Esophagus squamous epithelium (tissue), 5 donors: Measurements from ENCODE around the gene ATRN. TPM values are rescaled to one million over a fixed set of nuclear protein-coding genes. Genes with fewer than 3 reads are reported as not detected.

Source experiments
- DNase-seq: peaks from one replicate; lab custom pipeline; 2025; lab: John Stamatoyannopoulos, UW
- H3K27ac ChIP-seq, 4 donors: fragments of 200-600 bp; sonication (generic); one replicate each; pipeline ENCODE4 v1.5.1; 2016 to 2019; ENCODE audit warnings: mild to moderate bottlenecking in 1 of 4
- H3K27me3 ChIP-seq, 4 donors: fragments of 200-600 bp; sonication (generic); 1 replicate in 3 of 4; 2 replicates in 1 of 4; pipeline versions ENCODE4 v1.5.1 to v1.6.0; 2017 to 2021; ENCODE audit warnings: antibody characterized with exemption in 1 of 4
- H3K36me3 ChIP-seq, 3 donors: fragments of 200-600 bp; sonication (generic); one replicate each; pipeline ENCODE4 v1.5.1; 2016 to 2019
- H3K4me1 ChIP-seq, 3 donors: fragments of 200-600 bp; sonication (generic); one replicate each; pipeline ENCODE4 v1.5.1; 2017 to 2019
- H3K4me3 ChIP-seq, 4 donors: fragments of 200-600 bp; sonication (generic); 1 replicate in 3 of 4; 2 replicates in 1 of 4; pipeline ENCODE4 v1.5.1; 2016 to 2019; ENCODE audit warnings: mild to moderate bottlenecking in 2 of 4, moderate library complexity in 1 of 4
- H3K9me3 ChIP-seq, 3 donors: fragments of 200-600 bp; sonication (generic); one replicate each; pipeline ENCODE4 v1.5.1; 2016 to 2019
- POLR2A ChIP-seq, 4 donors: fragments of 450-650 bp; IDR thresholded peaks; one replicate each; pipeline ENCODE4 v1.6.1; 2017; ENCODE audit warnings: antibody characterized with exemption in 4 of 4, mild to moderate bottlenecking in 4 of 4, moderate library complexity in 3 of 4
- WGBS, 2 donors: methylation state at CpG; one replicate each; pipeline ENCODE4 v1.1.5; 2018; 5-methylcytosine and 5-hydroxymethylcytosine counted together
- intact Hi-C: fragments of 100-400 bp; cut with DNase I; formaldehyde crosslinking; loops from one replicate; pipeline ENCODE4 v1.15.0; 2022
- total RNA-seq, 4 donors: library from RNA; depleted of rRNA; stranded (reverse); fragments of >200 nt; gene quantifications; one replicate each; pipeline ENCODE4 v1.1.0, GENCODE V29; 2016
- TF ChIP-seq, protein P1 (sequence below), 6 experiments: fragments of 450-650 bp in 4 of 6; fragments of 200-600 bp in 2 of 6; sonication (generic) in 2 of 6; IDR thresholded peaks; one replicate each; pipeline ENCODE4 v1.5.1; 2016 to 2019; ENCODE audit warnings: antibody characterized with exemption in 6 of 6, mild to moderate bottlenecking in 4 of 6, moderate library complexity in 4 of 6
- donor health status: DM: yes; HTN: yes; CAD: no.

The ATRN gene
- total RNA-seq, 4 donors from 2014 or later = 15.4 to 23.1 (median 21.4) TPM

DNA sequence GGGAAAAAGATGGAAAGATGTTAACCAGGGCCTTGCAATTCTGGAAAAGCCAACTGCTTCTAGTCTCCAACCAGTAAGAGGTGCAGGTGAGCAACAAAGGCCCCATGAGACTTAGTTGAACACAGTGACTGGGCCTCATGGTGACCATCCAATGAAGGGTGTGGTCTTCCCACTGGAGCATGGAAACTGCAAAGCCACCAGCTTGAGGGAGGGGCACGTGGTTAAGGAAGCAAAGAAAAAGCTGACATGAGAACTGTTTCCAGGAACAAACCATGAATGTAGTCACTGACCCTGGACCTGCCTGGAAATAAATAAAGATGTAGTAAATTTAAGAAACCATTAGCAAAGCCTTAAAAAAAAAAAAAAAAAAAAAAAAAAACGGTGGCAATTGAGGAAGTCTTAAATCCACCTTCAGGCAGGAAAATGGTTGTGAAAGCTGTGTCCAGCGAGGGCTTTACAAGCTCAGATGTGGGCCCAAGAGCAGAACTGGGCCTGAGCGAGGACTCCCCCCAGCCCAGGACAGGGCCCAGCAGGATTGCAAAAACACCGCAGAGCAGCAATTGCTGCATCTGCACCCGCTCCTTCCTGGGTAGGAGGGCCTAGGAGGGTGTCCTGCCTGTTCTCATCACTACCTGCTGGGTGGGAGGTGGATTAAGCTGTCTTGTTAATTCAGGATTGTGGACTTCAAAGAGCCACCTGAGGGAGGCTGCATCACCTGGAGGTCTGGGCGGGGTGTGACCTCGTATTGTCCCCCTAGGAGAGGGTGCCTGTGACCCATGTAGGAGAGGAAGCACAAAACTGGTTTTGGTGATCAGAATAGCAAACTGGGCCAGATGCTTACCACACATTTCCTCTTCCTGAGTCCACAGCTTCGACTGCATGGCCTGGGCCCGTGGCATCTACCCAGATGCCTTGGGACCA is 182.1 kb downstream of the ATRN start:
- Histone ChIP-seq H3K36me3 (peaks cover 0 to 34% (median 0%) of the 10 kb centered on the region in 3 donors), H3K4me3 (no peak overlapping the region), H3K27me3 (peaks cover 0 to 6% (median 0%) of the 10 kb centered on the region in 4 donors), H3K27ac (no peak overlapping the region), H3K9me3 (no peaks in the 10 kb centered on the region), H3K4me1 (peaks cover 0 to 8% (median 0%) of the 10 kb centered on the region in 3 donors)
- intact Hi-C loops = no loop called here
- DNase-seq = no peak
- 73 to 80% methylated on average over 8 to 10 of the region's 10 CpGs for WGBS, 2 donors
- TF ChIP-seq POLR2A (IDR thresholded peaks at IDR 0.05) = no peak
- TF ChIP-seq, protein P1, sequence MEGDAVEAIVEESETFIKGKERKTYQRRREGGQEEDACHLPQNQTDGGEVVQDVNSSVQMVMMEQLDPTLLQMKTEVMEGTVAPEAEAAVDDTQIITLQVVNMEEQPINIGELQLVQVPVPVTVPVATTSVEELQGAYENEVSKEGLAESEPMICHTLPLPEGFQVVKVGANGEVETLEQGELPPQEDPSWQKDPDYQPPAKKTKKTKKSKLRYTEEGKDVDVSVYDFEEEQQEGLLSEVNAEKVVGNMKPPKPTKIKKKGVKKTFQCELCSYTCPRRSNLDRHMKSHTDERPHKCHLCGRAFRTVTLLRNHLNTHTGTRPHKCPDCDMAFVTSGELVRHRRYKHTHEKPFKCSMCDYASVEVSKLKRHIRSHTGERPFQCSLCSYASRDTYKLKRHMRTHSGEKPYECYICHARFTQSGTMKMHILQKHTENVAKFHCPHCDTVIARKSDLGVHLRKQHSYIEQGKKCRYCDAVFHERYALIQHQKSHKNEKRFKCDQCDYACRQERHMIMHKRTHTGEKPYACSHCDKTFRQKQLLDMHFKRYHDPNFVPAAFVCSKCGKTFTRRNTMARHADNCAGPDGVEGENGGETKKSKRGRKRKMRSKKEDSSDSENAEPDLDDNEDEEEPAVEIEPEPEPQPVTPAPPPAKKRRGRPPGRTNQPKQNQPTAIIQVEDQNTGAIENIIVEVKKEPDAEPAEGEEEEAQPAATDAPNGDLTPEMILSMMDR (IDR thresholded peaks at IDR 0.05) = no peak

DNA sequence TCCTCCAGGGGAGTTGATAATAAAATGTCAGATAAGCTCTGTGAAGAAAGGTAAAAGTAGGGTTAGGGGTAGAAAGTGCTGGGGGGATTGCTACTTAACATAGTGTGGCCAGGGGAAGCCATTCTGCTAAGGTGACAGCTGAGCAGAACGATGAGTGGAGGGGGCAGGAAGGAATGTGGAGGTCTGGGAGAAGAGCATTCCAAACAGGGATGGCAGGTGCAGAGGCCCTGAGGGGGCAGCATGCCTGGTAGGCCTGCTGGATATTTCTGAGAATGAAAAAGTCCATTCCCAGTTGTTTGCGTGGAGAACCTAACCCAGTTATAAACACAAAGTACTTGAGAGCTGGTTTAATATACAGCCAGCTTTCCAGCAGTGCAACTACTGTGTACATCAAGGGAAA is 183.1 kb downstream of the ATRN start:
- WGBS, 2 donors = 50 to 56% methylated on average over 2 of the region's 2 CpGs
- Histone ChIP-seq H3K36me3 (peaks cover 0 to 24% (median 0%) of the 10 kb centered on the region in 3 donors), H3K27me3 (peaks cover 0 to 16% (median 0%) of the 10 kb centered on the region in 4 donors), H3K27ac (no peak overlapping the region), H3K4me3 (no peak overlapping the region), H3K4me1 (peaks cover 0 to 13% (median 0%) of the 10 kb centered on the region in 3 donors), H3K9me3 (no peaks in the 10 kb centered on the region)
- intact Hi-C loops = no loop called here
- no peak for DNase-seq
- no peak for TF ChIP-seq POLR2A (IDR thresholded peaks at IDR 0.05)
- TF ChIP-seq, protein P1 (IDR thresholded peaks at IDR 0.05) = no peak

DNA sequence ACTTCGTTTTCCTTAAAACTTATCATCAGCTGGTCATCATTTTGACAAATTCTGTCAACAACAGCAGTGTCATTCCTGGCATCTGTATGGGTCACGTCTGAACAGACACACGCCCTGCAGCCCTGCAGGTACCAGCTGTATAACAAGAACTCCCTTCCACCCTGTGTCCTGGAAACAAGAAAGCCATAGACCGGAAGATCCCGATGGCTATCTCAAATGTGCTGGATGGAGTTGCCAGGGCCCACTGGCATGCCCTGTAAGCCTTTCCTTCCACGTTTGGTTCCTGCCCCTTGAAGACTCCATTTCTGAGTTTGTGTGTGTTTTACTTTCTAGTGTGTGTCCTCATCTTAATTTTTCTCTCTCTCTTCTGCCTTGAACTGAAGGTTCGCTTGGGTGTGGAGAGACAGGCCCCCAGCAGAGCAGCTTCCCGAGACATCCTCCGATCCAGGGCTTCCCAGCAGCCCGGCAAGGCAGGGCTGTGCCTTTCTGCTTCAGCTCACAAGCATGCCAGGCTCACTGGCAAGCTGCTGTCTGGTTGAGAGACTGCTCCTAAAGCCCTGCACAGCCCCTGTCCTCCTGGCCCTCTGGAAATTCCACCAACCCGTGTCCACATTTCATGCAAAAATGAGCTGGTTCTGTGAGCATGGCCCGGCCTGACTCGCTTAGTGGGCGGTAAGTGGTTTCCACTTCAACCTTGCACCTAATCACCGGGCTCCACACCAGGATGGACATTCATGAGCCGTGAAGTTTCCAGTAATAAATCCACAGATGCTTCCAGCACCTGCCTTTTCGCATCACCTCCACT is 183.7 kb downstream of the ATRN start:
- no peak for DNase-seq
- peaks cover 0 to 22% (median under 1%) of the 10 kb centered on the region in 4 donors for H3K27me3 ChIP-seq

DNA sequence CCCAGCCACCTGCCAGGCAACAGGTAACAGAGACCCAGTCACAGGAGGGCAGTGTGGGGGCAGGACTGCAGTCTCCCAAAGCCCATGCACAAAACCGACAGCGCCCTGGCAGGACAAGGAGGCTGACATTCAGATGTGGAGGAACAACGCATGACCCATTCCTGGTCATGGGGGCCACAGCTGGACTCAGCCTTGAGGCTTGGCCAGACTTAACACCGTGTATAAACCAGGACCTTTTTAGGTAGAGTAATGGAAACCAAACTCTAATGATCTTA is 184.2 kb downstream of the ATRN start:
- no peak overlapping the region for H3K4me3 ChIP-seq
- 93% methylated on average over 3 of the region's 4 CpGs; no CpG with 5 or more reads in 1 of the 2 donors for WGBS, 2 donors
- H3K36me3 ChIP-seq = peaks cover 0 to 13% (median 0%) of the 10 kb centered on the region in 3 donors
- H3K9me3 ChIP-seq = no peaks in the 10 kb centered on the region
- peaks cover 0 to 14% (median 0%) of the 10 kb centered on the region in 3 donors for H3K4me1 ChIP-seq
- H3K27me3 ChIP-seq = peaks cover 0 to 27% (median 3%) of the 10 kb centered on the region in 4 donors
- no peak for DNase-seq
- no peak overlapping the region for H3K27ac ChIP-seq
- no peak for TF ChIP-seq POLR2A (IDR thresholded peaks at IDR 0.05)
- TF ChIP-seq, protein P1 (IDR thresholded peaks at IDR 0.05) = no peak
- intact Hi-C loops = no loop called here

More for the DNA sequence above, 183.7 kb downstream of the ATRN start:
- Histone ChIP-seq H3K4me1 (peaks cover 0 to 13% (median 0%) of the 10 kb centered on the region in 3 donors), H3K4me3 (no peak overlapping the region), H3K9me3 (no peaks in the 10 kb centered on the region), H3K27ac (no peak overlapping the region), H3K36me3 (peaks cover 0 to 18% (median 0%) of the 10 kb centered on the region in 3 donors)
- TF ChIP-seq POLR2A (IDR thresholded peaks at IDR 0.05) = no peak
- TF ChIP-seq, protein P1 (IDR thresholded peaks at IDR 0.05) = no peak
- 69 to 72% methylated on average over 11 to 12 of the region's 17 CpGs for WGBS, 2 donors
- intact Hi-C loops = no loop called here
